KMS-11 (cell line): ENCODE measurements around the gene ZNF701.

Experiments used
- H2AFZ ChIP-seq: fragments of 200-600 bp; sonication (generic); 2 replicates; pipeline ENCODE4 v1.6.1; 2016; ENCODE audit warnings: antibody characterized with exemption, mixed run types, low read depth
- H3K27ac ChIP-seq: fragments of 200-600 bp; sonication (generic); 2 replicates; pipeline ENCODE4 v1.6.1; 2016; ENCODE audit warnings: mild to moderate bottlenecking, mixed run types
- H3K27me3 ChIP-seq: fragments of 200-600 bp; sonication (generic); 2 replicates; pipeline ENCODE4 v1.6.1; 2017; ENCODE audit warnings: mild to moderate bottlenecking, low read depth, mixed run types, moderate library complexity; ENCODE audit not compliant: insufficient read depth
- H3K36me3 ChIP-seq: fragments of 200-600 bp; sonication (generic); 2 replicates; pipeline ENCODE4 v1.6.1; 2017; ENCODE audit warnings: mild to moderate bottlenecking, mixed run types; ENCODE audit not compliant: insufficient read depth
- H3K4me1 ChIP-seq: fragments of 200-600 bp; sonication (generic); 2 replicates; pipeline ENCODE4 v1.6.1; 2016; ENCODE audit warnings: mild to moderate bottlenecking, low read depth, mixed run types; ENCODE audit not compliant: poor library complexity, severe bottlenecking
- H3K4me2 ChIP-seq: fragments of 200-600 bp; sonication (generic); 2 replicates; pipeline ENCODE4 v1.7.0; 2016; ENCODE audit warnings: mild to moderate bottlenecking, mixed run types
- H3K4me3 ChIP-seq: fragments of 200-600 bp; sonication (generic); IDR thresholded peaks from 2 replicates; pipeline ENCODE4 v1.6.1; 2017; ENCODE audit warnings: low read depth, low read length, mixed read lengths; ENCODE audit not compliant: insufficient read depth
- H3K79me2 ChIP-seq: fragments of 200-600 bp; sonication (generic); 2 replicates; pipeline ENCODE4 v1.6.1; 2016; ENCODE audit warnings: low read depth, mixed run types; ENCODE audit not compliant: insufficient read depth
- H3K9ac ChIP-seq: fragments of 200-600 bp; sonication (generic); 2 replicates; pipeline ENCODE4 v1.6.1; 2016; ENCODE audit warnings: mild to moderate bottlenecking, mixed run types
- H4K20me1 ChIP-seq: fragments of 200-600 bp; sonication (generic); 2 replicates; pipeline ENCODE4 v1.6.1; 2016; ENCODE audit warnings: mild to moderate bottlenecking, mixed run types; ENCODE audit not compliant: insufficient read depth
- CTCF ChIP-seq: fragments of 200-600 bp; sonication (generic); conservative IDR thresholded peaks from 2 replicates; pipeline ENCODE4 v1.6.1; 2017; ENCODE audit warnings: low read depth, mild to moderate bottlenecking, antibody characterized with exemption, low read length, moderate library complexity, mixed read lengths

The ZNF701 gene

GRCh38 chr19:52570000-52570861, at the start of gene ZNF701:
Gene ZNF701, plus strand, starts transcription at chr19:52570287. Its CDS starts 3,861 bp downstream, at chr19:52574148.
- Histone ChIP-seq H3K79me2 (no peaks in the 10 kb centered on the region), H4K20me1 (no peaks in the 10 kb centered on the region), H3K36me3 (no peaks in the 10 kb centered on the region), H3K9ac (peak within 1 kb of the TSS; percentile 50; the same call in 1 of the 2 replicates), H3K27ac (peak within 1 kb of the TSS; percentile 67), H2AFZ (peak within 1 kb of the TSS; percentile 55; the same call in 1 of the 2 replicates), H3K4me2 (peak within 1 kb of the TSS; percentile 15; the same call in 1 of the 2 replicates), H3K4me1 (no peaks in the 10 kb centered on the region), H3K27me3 (no peaks in the 10 kb centered on the region), H3K4me3 (no peak within 1 kb of the TSS)
- peak; percentile 34; the same call in 1 of the 2 replicates for TF ChIP-seq CTCF

- no peak overlapping the region for H3K9ac ChIP-seq
- no peaks in the 10 kb centered on the region for H3K36me3 ChIP-seq
- H3K4me1 ChIP-seq, result no peaks in the 10 kb centered on the region
- H3K27ac ChIP-seq, result no peak overlapping the region
- H3K4me3 ChIP-seq, result no peak overlapping the region
- no peak for TF ChIP-seq CTCF
- peaks cover 9% of the 10 kb centered on the region; the same call in 1 of the 2 replicates for H3K27me3 ChIP-seq
- no peaks in the 10 kb centered on the region for H3K79me2 ChIP-seq
- no peak overlapping the region for H2AFZ ChIP-seq
- no peak overlapping the region for H3K4me2 ChIP-seq
- no peaks in the 10 kb centered on the region for H4K20me1 ChIP-seq
Observed at GRCh38 chr19:52522551-52522950, 47.5 kb upstream of the ZNF701 start.

- Histone ChIP-seq H3K36me3 (no peaks in the 10 kb centered on the region), H3K27me3 (peaks cover 9% of the 10 kb centered on the region; the same call in 1 of the 2 replicates), H4K20me1 (no peaks in the 10 kb centered on the region), H3K27ac (no peak overlapping the region), H3K9ac (no peak overlapping the region), H2AFZ (no peak overlapping the region), H3K4me1 (no peaks in the 10 kb centered on the region), H3K79me2 (no peaks in the 10 kb centered on the region), H3K4me2 (no peak overlapping the region), H3K4me3 (no peak overlapping the region)
- TF ChIP-seq CTCF, result no peak
Observed at GRCh38 chr19:52524086-52524485, 46.0 kb upstream of the ZNF701 start.

GRCh38 chr19:52527134-52527955, 42.7 kb upstream of the ZNF701 start, which contains the start of gene ZNF808:
Gene ZNF808, plus strand, starts transcription at chr19:52527668. Its CDS starts 15,617 bp downstream, at chr19:52543285.
- H3K27me3 ChIP-seq, result no peaks in the 10 kb centered on the region
- no peak within 1 kb of the TSS for H3K4me3 ChIP-seq
- no peaks in the 10 kb centered on the region for H4K20me1 ChIP-seq
- no peaks in the 10 kb centered on the region for H3K79me2 ChIP-seq
- no peaks in the 10 kb centered on the region for H3K4me1 ChIP-seq
- peak within 1 kb of the TSS; percentile 78 for H3K27ac ChIP-seq
- peak within 1 kb of the TSS; percentile 80 for H3K9ac ChIP-seq
- no peaks in the 10 kb centered on the region for H3K36me3 ChIP-seq
- TF ChIP-seq CTCF, result peak; percentile 57
- H3K4me2 ChIP-seq, result peak within 1 kb of the TSS; percentile 57; the same call in 1 of the 2 replicates
- H2AFZ ChIP-seq, result peak within 1 kb of the TSS; percentile 95
